ENCODE data around the gene TDP1.

The TDP1 gene

DNA sequence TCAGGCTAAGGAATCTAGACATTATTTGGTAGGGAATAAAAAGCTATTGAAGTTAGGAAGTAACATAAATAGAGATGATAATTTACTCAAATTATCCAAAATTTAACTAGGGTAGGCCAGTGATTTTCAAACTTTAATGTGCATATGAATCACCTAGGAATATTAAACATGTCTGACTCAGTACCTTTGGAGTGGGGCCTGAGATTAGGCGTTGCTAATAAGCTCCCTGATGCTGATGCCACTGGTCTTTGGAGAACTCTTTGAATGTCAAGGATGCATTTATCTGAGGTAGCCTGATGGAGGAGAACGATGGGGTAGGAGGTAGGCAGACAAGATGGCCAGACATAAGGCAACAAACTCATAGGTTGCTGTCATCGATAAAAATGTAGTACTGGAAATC lies 34.4 kb upstream of the TDP1 start:
- no peak overlapping the region for H3K4me3 ChIP-seq (replicated peaks; ENCODE audit: low read depth, low read length)
- DNase-seq (ENCODE audit: extremely low read depth, low read depth): no peak
- TF ChIP-seq, protein P1, sequence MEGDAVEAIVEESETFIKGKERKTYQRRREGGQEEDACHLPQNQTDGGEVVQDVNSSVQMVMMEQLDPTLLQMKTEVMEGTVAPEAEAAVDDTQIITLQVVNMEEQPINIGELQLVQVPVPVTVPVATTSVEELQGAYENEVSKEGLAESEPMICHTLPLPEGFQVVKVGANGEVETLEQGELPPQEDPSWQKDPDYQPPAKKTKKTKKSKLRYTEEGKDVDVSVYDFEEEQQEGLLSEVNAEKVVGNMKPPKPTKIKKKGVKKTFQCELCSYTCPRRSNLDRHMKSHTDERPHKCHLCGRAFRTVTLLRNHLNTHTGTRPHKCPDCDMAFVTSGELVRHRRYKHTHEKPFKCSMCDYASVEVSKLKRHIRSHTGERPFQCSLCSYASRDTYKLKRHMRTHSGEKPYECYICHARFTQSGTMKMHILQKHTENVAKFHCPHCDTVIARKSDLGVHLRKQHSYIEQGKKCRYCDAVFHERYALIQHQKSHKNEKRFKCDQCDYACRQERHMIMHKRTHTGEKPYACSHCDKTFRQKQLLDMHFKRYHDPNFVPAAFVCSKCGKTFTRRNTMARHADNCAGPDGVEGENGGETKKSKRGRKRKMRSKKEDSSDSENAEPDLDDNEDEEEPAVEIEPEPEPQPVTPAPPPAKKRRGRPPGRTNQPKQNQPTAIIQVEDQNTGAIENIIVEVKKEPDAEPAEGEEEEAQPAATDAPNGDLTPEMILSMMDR (IDR thresholded peaks at IDR 0.05; ENCODE audit: low read depth, low read length, missing control alignments): no peak

DNA sequence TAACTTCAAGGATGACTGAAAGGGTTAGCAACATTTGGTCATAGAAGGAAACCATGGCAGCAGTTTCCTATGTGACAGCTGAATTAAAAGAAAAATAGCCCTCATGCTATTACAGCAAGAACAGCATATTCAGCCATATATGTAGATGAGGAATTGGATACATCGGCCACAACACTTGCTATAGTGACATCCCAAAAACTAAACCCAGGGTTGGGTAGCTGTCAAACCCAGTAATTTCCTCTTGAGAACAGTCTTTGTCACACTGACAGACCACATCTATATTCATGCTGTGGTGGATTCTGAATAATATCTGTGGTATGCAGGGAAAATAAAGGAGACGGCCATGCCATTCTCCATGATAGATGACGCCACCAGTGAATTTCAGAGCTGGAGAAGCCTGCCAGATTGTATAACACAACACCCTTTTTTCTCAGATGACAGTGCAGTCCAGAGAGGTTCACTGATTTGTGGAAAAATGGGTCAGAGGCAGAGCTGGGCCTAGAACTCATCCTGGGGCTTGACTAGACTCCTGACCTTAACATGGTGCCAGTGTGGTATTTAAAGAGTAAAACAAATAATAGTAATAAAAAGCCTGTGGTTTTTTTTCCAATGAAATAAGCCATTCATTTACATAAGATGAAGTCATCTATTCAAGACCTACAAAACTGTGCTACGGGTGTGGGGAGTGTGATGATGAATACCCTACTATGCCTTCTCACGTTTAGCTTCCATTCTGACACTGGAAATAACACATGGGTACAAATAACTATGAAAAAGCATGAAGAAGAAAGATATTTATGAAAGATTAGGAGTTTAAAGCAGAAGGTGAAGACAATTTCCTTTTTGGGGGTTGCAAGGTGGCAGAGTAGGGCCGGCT lies 33.5 kb upstream of the TDP1 start:
- no peak for DNase-seq (ENCODE audit: extremely low read depth, low read depth)
- TF ChIP-seq, protein P1 (IDR thresholded peaks at IDR 0.05; ENCODE audit: low read depth, low read length, missing control alignments): no peak
- no peak overlapping the region for H3K4me3 ChIP-seq (replicated peaks; ENCODE audit: low read depth, low read length)

DNA sequence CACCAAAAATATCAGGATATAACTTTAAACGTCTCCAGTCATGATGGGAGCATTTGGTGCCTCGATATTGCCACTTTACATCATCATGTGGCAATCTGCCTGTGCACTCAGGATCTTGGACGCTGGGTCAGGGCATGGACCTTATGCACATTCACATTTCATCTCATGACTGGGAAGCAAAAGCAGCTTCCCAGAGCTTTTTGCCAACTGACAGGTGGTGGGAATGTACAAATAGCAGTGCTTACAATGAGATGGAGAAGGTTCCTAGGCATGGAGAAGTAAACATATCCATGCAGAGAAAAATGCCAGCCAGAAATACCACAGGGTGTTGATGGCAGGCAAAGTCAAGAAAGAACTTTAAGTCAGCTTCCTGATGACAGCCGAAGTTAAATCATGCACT lies 31.5 kb upstream of the TDP1 start:
- TF ChIP-seq, protein P1 (IDR thresholded peaks at IDR 0.05; ENCODE audit: low read depth, low read length, missing control alignments): no peak
- H3K4me3 ChIP-seq (replicated peaks; ENCODE audit: low read depth, low read length): no peak overlapping the region
- no peak for DNase-seq (ENCODE audit: extremely low read depth, low read depth)

DNA sequence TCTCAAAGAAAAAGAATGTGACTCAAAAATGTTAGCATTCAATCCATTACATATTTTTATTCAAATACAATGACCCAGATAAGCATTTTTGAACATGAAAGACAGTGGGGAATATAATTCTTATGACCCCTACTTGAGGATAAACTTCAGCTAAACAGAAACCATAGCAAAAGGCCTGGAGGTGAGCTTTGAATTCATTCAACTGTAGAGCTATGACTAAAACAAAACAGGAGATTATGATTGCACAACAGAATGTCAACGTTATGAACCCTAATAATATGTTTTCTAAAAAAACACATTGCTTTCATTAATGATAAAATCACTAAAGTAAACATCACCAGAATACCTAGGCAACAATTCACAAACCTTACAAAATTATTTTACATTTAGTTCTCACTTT lies 29.0 kb upstream of the TDP1 start:
- no peak for DNase-seq (ENCODE audit: extremely low read depth, low read depth)
- no peak overlapping the region for H3K4me3 ChIP-seq (replicated peaks; ENCODE audit: low read depth, low read length)

DNA sequence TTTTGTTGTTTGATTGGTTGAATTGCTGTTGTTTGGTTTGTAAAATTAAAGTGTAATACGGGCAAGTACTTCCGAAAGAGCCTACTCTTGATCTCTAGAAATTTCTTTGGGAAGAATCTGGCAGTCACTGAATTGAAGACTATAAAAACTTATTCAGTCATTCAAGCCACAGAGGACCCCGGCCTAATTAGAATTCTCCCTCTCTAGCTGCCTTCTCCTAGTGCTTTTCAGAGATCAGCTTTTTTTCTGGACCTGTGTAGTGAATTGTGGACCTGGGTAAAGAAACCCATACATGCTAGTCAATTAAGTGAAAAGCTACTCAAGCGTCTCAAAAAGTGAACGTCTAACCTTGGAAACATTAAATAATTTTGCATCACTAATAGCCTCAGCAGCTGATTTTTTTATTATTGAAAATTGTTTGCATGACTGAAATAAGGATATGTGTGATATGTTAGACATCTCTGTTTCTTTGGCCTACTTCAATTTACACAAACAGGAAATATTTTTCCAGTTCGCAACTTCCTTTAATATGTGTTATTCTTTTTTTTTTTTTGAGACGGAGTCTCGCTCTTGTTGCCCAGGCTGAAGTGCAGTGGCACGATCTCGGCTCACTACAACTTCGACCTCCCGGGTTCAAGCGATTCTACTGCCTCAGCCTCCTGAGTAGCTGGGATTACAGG lies 28.4 kb upstream of the TDP1 start:
- H3K4me3 ChIP-seq (replicated peaks; ENCODE audit: low read depth, low read length): no peak overlapping the region
- no peak for DNase-seq (ENCODE audit: extremely low read depth, low read depth)
- TF ChIP-seq, protein P1 (IDR thresholded peaks at IDR 0.05; ENCODE audit: low read depth, low read length, missing control alignments): no peak

More for the DNA sequence above, 29.0 kb upstream of the TDP1 start:
- TF ChIP-seq, protein P1 (IDR thresholded peaks at IDR 0.05; ENCODE audit: low read depth, low read length, missing control alignments): no peak

DNA sequence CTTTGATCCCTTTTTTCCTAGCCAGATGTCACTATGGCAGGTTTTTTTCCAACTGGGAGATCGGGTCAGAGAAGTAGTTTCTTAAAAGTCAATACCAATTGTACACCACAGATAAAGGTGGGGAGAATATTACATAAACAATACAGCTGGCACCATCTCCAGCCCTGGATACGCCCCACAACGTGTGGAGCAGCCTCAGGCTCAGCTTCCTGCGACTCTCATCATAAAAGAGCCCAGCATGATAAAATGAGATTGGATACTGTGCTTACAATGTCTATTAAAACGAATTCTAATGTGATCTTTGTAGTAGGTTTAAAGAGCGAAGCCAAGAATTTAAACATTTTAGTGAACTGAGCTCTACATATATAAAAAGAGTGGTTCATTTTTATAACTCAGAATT lies 22.7 kb upstream of the TDP1 start:
- H3K4me3 ChIP-seq (replicated peaks; ENCODE audit: low read depth, low read length): no peak overlapping the region
- DNase-seq (ENCODE audit: extremely low read depth, low read depth): no peak
- TF ChIP-seq, protein P1 (IDR thresholded peaks at IDR 0.05; ENCODE audit: low read depth, low read length, missing control alignments): no peak

All from HFF-Myc (cell line).